GM23338 (cell line): ENCODE measurements around the gene MYO3B. TPM values are rescaled to one million over a fixed set of nuclear protein-coding genes. Genes with fewer than 3 reads are reported as not detected.

ENCODE experiments used
- ATAC-seq: fragments of 200-7000 bp; cut with Tn5 transposase; 3 replicates; pipeline ENCODE4 v1.9.1; 2020
- DNase-seq: peaks from one replicate; pipeline ENCODE4 v3.0.0-alpha.2; 2015; ENCODE audit warnings: low spot score
- H2AFZ ChIP-seq: fragments of 200-600 bp; sonication (generic); 2 replicates; pipeline ENCODE4 v1.8.0; 2016; ENCODE audit warnings: antibody characterized with exemption, mild to moderate bottlenecking, moderate library complexity
- H3F3A ChIP-seq: fragments of 200-600 bp; sonication (generic); replicated peaks from 2 replicates; pipeline ENCODE4 v1.8.0; 2017; ENCODE audit warnings: antibody characterized with exemption, mixed run types, low read depth
- H3K27ac ChIP-seq: fragments of 200-600 bp; sonication (generic); 2 replicates; pipeline ENCODE4 v1.6.1; 2016; ENCODE audit warnings: low read depth
- H3K27me3 ChIP-seq: fragments of 200-600 bp; sonication (generic); 2 replicates; pipeline ENCODE4 v1.8.0; 2016; ENCODE audit warnings: mild to moderate bottlenecking, mixed run types, moderate library complexity; ENCODE audit not compliant: insufficient read depth
- H3K36me3 ChIP-seq: fragments of 200-600 bp; sonication (generic); 2 replicates; pipeline ENCODE4 v1.8.0; 2016; ENCODE audit warnings: mild to moderate bottlenecking; ENCODE audit not compliant: insufficient read depth
- H3K4me1 ChIP-seq: fragments of 200-600 bp; sonication (generic); 2 replicates; pipeline ENCODE4 v1.8.0; 2016; ENCODE audit warnings: mild to moderate bottlenecking, moderate library complexity; ENCODE audit not compliant: insufficient read depth
- H3K4me2 ChIP-seq: fragments of 200-600 bp; sonication (generic); 2 replicates; pipeline ENCODE4 v1.7.1; 2017; ENCODE audit warnings: mixed run types
- H3K4me3 ChIP-seq: fragments of 200-600 bp; sonication (generic); 2 replicates; pipeline ENCODE4 v1.6.1; 2016; ENCODE audit warnings: mixed run types
- H3K79me2 ChIP-seq: fragments of 200-600 bp; sonication (generic); replicated peaks from 2 replicates; pipeline ENCODE4 v1.8.0; 2017; ENCODE audit warnings: mild to moderate bottlenecking; ENCODE audit not compliant: insufficient read depth
- H3K9me2 ChIP-seq: fragments of 200-600 bp; sonication (generic); 2 replicates; pipeline ENCODE4 v1.8.0; 2017; ENCODE audit not compliant: insufficient read depth
- H4K20me1 ChIP-seq: fragments of 200-600 bp; sonication (generic); replicated peaks from 2 replicates; pipeline ENCODE4 v1.8.0; 2017; ENCODE audit warnings: mild to moderate bottlenecking; ENCODE audit not compliant: insufficient read depth
- H3K27ac Mint-ChIP-seq: 2 replicates; pipeline ENCODE4 v1.8.0; 2020; ENCODE audit warnings: inconsistent platforms, mild to moderate bottlenecking, moderate library complexity, mixed read lengths
- H3K27me3 Mint-ChIP-seq: 3 replicates; pipeline ENCODE4 v1.8.0; 2022; ENCODE audit warnings: low read depth, mild to moderate bottlenecking, moderate library complexity, mixed read lengths, inconsistent platforms; ENCODE audit not compliant: insufficient read depth, poor library complexity
- H3K36me3 Mint-ChIP-seq: 3 replicates; pipeline ENCODE4 v1.8.0; 2021; ENCODE audit warnings: low read depth, mild to moderate bottlenecking, inconsistent platforms, moderate library complexity, mixed read lengths
- H3K4me1 Mint-ChIP-seq: 3 replicates; pipeline ENCODE4 v1.8.0; 2020; ENCODE audit warnings: mild to moderate bottlenecking, inconsistent platforms, mixed read lengths
- H3K4me3 Mint-ChIP-seq: 3 replicates; pipeline ENCODE4 v1.8.0; 2021; ENCODE audit warnings: moderate library complexity, mild to moderate bottlenecking, inconsistent platforms, mixed read lengths
- H3K9me3 Mint-ChIP-seq: 3 replicates; pipeline ENCODE4 v1.8.0; 2020; ENCODE audit warnings: moderate library complexity, mild to moderate bottlenecking, inconsistent platforms, mixed read lengths
- CREB1 ChIP-seq: fragments of 250-450 bp; sonication (Bioruptor Pico); IDR thresholded peaks from 2 replicates; pipeline ENCODE4 v1.5.0; 2020; ENCODE audit warnings: low read depth, mild to moderate bottlenecking, moderate library complexity
- CTCF ChIP-seq, 2 experiments: fragments of 200-600 bp in 1 of 2; sonication (generic) in 1 of 2; conservative IDR thresholded peaks; 2 replicates each; pipeline versions ENCODE4 v1.5.1 to v1.6.1; 2016 to 2017; ENCODE audit warnings: antibody characterized with exemption in 2 of 2, low read depth in 2 of 2, mild to moderate bottlenecking in 2 of 2, moderate library complexity in 1 of 2
- ETS1 ChIP-seq: IDR thresholded peaks from 2 replicates; pipeline ENCODE4 v1.6.1; 2016; ENCODE audit warnings: antibody characterized with exemption
- EZH2 ChIP-seq: fragments of 200-600 bp; sonication (generic); IDR thresholded peaks from one replicate; pipeline ENCODE4 v1.8.0; 2017; ENCODE audit warnings: antibody characterized with exemption, mild to moderate bottlenecking, low read depth; ENCODE audit not compliant: unreplicated experiment
- EZH2phosphoT487 ChIP-seq: fragments of 200-600 bp; sonication (generic); IDR thresholded peaks from one replicate; pipeline ENCODE4 v1.8.1; 2018; ENCODE audit warnings: antibody characterized with exemption; ENCODE audit not compliant: unreplicated experiment
- JUNB ChIP-seq: IDR thresholded peaks from one replicate; pipeline ENCODE4 v1.6.1; 2016; ENCODE audit warnings: antibody characterized with exemption; ENCODE audit not compliant: unreplicated experiment
- NANOG ChIP-seq: IDR thresholded peaks from 2 replicates; pipeline ENCODE4 v1.6.1; 2016; ENCODE audit warnings: antibody characterized with exemption, borderline replicate concordance
- POLR2AphosphoS5 ChIP-seq: IDR thresholded peaks from 2 replicates; pipeline ENCODE4 v1.6.1; 2016; ENCODE audit warnings: antibody characterized with exemption, low read depth
- REST ChIP-seq: IDR thresholded peaks from one replicate; pipeline ENCODE4 v1.6.1; 2018; ENCODE audit warnings: antibody characterized with exemption; ENCODE audit not compliant: unreplicated experiment
- STAT1 ChIP-seq: IDR thresholded peaks from one replicate; pipeline ENCODE4 v1.6.1; 2016; ENCODE audit warnings: antibody characterized with exemption; ENCODE audit not compliant: unreplicated experiment
- ZNF114 ChIP-seq: fragments of 250-450 bp; sonication (Bioruptor Pico); IDR thresholded peaks from 2 replicates; pipeline ENCODE4 v1.5.0; 2020; ENCODE audit warnings: mild to moderate bottlenecking, moderate library complexity
- ZNF331 ChIP-seq: fragments of 250-450 bp; sonication (Bioruptor Pico); IDR thresholded peaks from 2 replicates; pipeline ENCODE4 v1.5.0; 2020; ENCODE audit warnings: low read depth, mild to moderate bottlenecking, moderate library complexity
- ZNF462 ChIP-seq: fragments of 250-450 bp; sonication (Bioruptor Pico); IDR thresholded peaks from 2 replicates; pipeline ENCODE4 v1.5.0; 2020; ENCODE audit warnings: mild to moderate bottlenecking, moderate library complexity
- polyA plus RNA-seq: library from polyadenylated mRNA; unstranded; fragments of >200 nt; fragmentation: Nextera tagmentation; extraction: Ambion mirVana; gene quantifications from 2 replicates; pipeline ENCODE4 v1.2.1, GENCODE V29; 2016
- total RNA-seq: library from RNA; depleted of rRNA; stranded (reverse); fragments of >200 nt; shearing (Covaris generic); gene quantifications from 2 replicates; pipeline ENCODE4 v1.2.3, GENCODE V29; 2014

The MYO3B gene
- total and polyA plus RNA-seq, 2 experiments from 2014 or later, result 0.42 TPM; not detected in 1

GRCh38 chr2:170695521-170696410 lies 517.8 kb downstream of the MYO3B start:
- H3K27ac Mint-ChIP-seq, result no peak overlapping the region
- ATAC-seq (no peak), DNase-seq (no peak)
- no peak overlapping the region for H3K27ac ChIP-seq
- peaks cover 13% of the 10 kb centered on the region for H3K4me1 ChIP-seq
- H3K4me3 Mint-ChIP-seq, result no peak overlapping the region
- H3K4me1 Mint-ChIP-seq, result peaks cover 15% of the 10 kb centered on the region
- H3K9me2 ChIP-seq, result no peaks in the 10 kb centered on the region
- TF ChIP-seq ZNF331 (CRISPR knock-in tag) (no peak), CREB1 (CRISPR knock-in tag) (no peak), POLR2AphosphoS5 (no peak), EZH2phosphoT487 (no peak), EZH2 (no peak), STAT1 (no peak), NANOG (no peak), ETS1 (no peak), CTCF (conservative IDR thresholded peaks at IDR 0.05; ENCODE audit: low read depth in 2 of 2) (no peak), JUNB (no peak), REST (no peak), ZNF462 (no peak), ZNF114 (CRISPR knock-in tag) (no peak)
- H3K36me3 ChIP-seq, result no peaks in the 10 kb centered on the region
- no peaks in the 10 kb centered on the region for H3K36me3 Mint-ChIP-seq
- peaks cover 9% of the 10 kb centered on the region for H3K27me3 Mint-ChIP-seq
- H4K20me1 ChIP-seq, result no peaks in the 10 kb centered on the region
- no peaks in the 10 kb centered on the region for H3K27me3 ChIP-seq
- H3K79me2 ChIP-seq, result no peaks in the 10 kb centered on the region
- H3K4me2 ChIP-seq, result no peak overlapping the region
- H3K9me3 Mint-ChIP-seq, result no peaks in the 10 kb centered on the region; the same call in 2 of the 3 replicates
- H3F3A ChIP-seq, result no peaks in the 10 kb centered on the region
- no peak overlapping the region for H2AFZ ChIP-seq
- H3K4me3 ChIP-seq, result no peak overlapping the region
